ENCODE data around the gene FXYD3. TPM values are rescaled to one million over a fixed set of nuclear protein-coding genes. Genes with fewer than 3 reads are reported as not detected.
A peak's percentile ranks its signal among the peaks of the same experiment; 100 is the strongest.
"Not testable (repeated sequence)": the region's sequence is repeated elsewhere in the genome, so short reads cannot be mapped to it uniquely, and the experiment has no call there.

Gene FXYD3
- total RNA-seq, 1 donor from 2014 or later = 0.68 TPM

DNA sequence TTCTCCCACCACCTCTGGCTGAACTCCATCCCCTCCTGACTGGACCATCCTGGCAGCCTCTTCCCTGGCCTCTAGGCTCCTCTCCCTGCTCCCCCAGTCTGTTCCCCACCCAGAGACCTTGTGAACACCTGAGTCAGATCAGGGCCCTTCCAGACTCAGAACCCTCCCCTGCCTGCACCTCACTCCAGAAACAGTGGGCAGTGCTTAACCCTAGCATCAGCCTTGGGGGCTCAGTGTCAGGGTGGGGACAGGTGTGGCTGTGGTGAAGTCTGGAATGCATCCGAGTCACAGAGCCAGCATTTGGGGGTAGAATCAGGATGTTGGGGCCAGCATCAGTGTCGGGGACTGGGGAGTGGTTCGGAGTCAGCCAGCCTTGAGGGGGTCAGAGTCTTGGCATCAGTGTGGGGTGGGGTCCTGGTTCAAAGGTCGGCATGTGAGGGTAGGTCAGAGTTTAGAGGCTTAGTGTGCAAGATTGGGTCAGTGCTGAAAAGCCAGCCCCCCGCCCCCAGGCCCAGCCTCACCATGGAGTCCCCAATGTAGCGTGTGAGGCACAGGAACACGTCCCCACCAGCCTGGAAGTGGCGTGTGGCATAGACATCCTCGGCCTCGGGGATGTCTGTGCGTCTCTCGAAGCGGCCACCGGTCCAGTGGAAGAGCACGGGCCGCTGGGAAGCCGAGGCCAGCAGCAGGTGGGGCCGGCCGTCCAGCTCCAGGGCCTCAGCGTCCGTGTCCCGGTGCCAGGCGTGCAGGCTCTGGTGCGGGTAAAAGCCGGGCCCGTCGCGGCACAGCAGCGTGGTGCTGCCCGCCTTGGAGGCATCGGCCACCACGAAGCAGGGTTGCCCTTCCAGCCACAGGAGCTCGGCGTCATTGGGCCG is 10.4 kb downstream of the FXYD3 start:
- no peak for DNase-seq

DNA sequence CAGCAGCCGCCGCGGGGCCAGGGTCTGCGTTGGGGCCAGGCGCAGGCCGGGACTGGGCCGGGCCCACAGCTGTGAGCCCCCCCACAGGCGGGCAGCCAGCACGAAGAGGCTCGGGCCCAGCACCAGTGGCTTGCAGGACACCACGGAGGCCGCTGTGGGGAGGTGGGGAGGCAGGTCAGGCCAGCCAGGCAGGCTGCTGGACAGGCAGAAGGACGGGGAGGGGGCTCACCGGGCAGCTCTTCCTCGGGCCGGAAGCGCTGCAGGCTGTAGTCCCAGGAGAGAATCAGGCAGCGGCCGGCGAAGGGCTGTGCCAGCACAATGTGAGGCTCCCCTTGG is 11.0 kb downstream of the FXYD3 start:
- DNase-seq = no peak

DNA sequence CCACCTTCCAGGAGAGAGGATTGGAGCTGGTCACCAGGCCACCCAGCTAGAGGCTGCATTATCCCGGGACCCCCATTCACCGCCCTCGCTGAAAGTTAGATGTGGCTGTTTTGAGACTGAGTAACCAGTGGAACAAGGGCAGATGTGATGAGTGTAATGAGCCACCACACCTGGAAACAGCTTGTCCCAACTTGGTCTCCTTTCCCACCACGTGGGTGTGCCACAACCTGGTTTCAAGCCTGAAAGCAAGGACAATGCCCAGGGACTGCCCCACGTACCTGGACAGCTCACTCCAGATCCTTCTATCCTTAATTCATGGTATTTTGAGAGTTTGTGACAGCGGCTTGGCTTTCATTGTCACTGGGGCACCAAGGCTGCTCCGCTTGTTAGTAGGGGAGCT is 12.2 kb downstream of the FXYD3 start:
- no peak for DNase-seq

DNA sequence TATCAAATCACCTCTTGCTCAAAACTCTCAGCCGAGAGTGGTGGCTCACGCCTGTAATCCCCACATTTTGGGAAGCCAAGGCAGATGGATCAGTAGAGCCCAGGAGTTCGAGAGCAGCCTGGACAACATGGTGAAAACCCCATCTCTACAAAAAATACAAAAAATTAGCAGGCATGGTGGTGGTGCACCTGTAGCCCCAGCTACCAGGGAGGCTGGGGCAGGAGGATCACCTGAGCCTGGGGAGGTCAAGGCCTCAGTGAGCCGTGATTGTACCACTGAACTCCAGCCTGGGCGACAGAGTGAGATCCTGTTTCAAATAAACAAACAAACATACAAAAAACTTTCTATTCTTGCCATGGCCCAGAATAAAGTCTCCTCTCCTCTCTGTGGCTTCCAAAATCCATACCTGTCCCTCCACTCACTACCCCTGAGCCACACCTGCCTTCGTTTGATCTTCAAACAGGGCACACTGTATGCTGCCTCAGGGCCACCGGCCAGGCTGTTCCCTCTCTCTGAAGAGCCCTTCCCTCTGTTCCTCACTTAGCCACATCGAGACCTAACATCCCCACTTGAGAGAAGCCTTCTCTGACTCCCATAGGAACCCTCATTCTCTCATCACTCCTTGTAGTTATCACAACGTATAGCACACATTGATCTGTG is 12.9 kb downstream of the FXYD3 start:
- DNase-seq = no peak

DNA sequence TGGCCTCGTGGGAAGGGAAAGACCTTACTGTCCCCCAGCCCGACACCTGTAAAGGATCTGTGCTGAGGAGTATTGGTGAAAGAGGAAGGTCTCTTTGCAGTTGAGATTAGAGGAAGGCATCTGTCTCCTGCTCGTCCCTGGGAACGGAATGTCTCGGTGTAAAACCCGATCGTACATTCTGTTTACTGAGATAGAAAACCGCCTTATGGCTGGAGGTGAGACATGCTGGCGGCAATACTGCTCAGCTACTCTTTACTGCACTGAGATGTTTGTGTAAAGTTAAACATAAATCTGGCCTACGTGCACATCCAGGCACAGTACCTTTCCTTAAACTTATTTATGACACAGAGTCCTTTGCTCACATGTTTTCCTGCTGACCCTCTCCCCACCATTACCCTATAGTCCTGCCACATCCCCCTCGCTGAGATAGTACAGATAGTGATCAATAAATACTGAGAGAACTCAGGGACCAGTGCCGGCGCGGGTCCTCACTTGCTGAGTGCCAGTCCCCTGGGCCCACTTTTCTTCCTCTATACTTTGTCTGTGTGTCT is 14.2 kb downstream of the FXYD3 start:
- DNase-seq = not testable (repeated sequence)

DNA sequence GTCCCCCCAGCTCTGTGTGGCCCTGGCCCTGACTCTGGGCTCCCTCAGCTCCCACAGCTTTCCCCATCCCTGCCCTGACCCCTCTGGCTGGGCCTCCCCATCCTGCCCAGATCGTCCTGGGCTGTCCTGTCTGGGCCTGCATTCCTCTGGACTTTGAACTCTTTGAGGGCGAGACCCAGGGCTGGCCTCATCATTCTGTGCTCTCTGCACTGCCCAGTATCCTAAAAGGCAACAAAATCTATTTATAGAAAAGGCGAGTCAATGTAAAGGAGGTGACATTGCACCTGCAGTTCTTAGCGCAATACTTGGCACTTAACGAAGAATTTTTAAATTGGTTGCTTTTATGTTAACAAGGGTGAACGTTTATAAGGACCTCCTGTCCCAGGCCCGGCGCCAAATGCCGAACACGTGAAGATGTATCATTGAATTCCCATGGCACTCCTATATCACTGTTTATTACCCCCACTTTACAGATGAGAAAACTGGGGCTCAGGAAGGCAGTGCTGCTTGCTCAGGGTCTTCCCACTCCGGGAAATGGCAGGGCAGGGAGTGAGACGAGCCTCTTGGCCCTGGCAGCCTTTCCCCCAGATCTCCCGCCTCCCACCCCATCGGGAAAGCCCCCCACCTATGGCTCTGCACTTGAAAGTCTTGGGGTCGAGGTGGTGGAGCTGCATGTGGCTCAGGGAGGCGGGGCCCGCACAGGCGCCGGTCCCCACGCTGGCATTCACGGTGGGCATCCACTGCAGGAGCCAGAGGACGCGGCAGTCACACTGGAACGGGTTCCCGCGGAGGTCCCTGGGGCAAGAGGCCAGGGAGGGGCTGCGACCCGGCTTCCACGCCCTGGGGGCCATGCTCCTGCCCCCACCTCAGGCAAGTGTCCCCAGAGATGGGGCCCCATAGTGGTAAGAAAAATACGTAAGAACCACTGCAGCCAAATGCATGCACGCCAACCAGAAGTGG is 15.4 kb downstream of the FXYD3 start:
- DNase-seq = no peak

DNA sequence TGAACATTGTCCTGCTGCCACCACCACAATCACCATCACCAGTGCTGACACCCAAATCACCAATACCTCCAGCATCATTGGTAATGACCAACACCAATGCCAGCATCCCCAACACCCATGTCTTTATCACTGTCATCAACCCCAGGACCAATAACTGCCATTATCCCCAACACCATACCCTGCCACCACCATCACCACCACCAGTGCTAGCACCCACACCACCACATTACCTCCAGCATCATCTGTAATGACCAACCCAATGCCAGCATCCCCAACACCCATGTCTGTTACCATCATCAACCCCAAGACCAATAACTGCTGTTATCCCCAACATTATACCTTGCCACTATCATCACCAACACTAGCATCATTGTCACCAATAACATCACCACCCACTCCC is 16.6 kb downstream of the FXYD3 start:
- DNase-seq = no peak

DNA sequence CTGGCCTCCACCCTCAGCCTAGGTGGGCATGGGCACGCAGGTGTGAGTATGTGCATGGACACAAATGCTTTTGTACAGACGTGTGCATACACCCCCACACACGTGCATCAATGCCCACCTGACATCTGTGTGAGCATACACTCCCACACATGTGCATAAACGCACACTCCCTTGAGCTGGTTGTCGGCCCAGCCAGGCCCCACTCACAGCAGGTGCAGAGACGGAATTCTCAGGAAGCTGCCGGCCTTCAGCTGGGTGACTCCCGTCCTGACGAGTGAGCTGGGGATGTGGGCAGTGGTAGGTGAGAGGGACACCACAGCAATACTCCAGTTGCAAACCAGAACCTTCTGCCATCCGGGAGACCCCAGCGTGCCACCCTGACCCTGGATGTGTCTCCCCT is 18.2 kb downstream of the FXYD3 start:
- DNase-seq = no peak

DNA sequence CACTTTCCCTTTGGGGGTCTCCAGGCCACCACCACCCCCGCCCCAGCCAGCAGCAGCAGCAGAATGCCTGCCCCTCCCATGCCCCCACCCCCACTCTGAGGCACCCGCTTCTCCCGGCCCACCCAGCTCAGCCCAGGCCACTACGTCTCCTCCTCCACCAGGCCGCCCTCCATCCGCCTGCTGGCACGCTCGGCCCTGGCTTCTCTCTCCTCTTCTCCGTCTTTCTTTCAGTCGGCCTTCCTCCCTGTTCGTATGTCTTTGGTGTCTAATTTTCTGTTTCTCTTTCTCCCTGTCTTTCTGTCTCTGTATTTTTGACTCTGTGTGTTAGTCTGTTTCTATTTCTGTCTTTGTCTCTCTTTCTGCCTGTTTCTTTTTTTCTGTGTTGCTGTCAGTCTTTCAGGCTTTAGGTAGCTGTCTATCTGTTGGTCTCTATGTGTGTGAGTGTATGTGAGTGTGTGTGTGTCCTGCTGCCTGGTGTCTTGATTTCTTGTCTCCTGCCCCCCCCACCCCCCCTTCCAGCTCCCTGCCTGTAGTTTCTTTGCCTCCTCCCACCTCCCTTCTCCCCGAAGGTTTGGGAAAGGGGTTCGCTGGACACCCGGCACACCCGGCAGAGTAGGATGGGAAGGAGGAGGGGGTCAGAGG is 19.1 kb downstream of the FXYD3 start, which contains the start of gene LGI4:
Gene LGI4, minus strand, starts transcription at position 459 of the 642 bp plus-strand sequence. Its CDS starts 379 bp downstream, at position 80.
- no peak for DNase-seq

DNA sequence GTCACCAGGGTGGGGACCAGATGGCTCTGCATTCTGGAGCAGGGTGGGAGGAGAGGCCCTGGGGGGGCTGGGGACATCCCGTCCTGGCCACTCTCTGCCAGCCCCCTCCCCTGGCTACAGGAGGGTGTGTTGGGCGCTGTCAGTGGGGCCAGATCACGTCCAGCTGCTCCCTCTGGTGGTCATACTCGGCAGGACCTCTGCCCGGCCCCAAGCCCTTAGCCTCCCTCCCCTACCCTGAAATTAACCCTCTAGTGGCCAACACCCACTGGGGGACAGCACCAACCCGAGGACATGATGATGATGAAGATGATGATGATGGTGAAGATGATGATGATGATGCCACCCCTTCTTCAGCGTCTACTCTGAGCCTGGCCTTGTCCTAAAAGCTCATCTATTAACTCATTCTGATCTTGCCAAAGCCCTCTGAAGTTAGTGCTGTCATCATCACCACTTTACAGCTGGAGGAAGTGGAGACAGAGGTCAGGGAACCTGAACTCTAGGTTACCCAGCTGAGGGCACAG is 19.8 kb downstream of the FXYD3 start:
- peak; percentile 80 for DNase-seq

DNA sequence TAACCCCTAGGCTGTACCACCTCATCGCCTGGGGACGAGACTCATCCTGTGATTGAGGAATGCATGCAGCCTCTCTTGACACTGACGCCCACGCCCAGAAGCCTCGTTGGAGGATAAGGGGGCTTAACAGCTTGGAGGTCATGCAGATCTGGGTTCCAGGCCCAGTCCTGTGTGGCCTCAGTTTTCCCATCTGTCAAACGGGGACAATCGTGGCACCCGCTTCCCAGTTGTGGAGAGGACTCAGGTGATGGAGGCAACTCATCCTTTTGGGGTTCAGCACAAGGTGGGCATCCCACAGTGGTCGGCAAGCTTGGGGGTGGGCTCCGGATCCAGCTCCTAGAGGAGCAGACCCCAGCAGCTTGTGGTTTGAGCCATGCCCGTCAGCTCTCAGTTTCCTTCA is 20.6 kb downstream of the FXYD3 start:
- no peak for DNase-seq

DNA sequence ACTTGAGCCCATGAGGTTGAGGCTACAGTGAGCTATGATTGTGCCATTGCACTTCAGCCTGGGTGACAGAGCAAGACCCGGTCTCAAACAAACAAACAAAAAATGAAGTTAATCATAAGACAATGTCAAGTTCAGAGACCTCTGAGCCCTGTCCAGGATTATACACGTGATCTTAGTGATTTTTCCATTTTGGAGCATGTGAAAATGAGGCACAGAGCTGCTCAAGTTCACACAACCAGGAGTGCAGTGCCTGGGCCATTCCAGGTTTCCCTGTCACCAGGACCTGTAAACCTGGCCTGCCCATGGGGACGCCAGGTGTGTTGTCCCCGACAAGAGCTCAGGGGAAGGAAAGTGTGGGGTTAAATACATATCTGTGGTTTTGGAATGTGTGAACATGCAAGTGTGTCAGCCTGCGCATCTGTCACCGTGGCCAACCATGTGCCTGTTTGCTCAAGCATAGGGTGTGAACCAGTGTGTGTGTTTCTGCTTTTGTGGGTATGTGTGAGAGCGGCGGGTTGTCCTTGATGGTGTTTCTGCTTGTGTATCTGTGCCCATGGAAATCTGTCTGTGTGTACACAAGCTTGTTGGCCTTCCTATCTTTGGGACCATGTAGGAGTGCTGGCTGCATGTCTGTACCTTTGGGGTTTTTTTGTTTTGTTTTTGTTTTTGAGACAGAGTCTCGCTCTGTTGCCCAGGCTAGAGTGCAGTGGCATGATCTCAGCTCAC is 21.5 kb downstream of the FXYD3 start:
- DNase-seq = no peak

DNA sequence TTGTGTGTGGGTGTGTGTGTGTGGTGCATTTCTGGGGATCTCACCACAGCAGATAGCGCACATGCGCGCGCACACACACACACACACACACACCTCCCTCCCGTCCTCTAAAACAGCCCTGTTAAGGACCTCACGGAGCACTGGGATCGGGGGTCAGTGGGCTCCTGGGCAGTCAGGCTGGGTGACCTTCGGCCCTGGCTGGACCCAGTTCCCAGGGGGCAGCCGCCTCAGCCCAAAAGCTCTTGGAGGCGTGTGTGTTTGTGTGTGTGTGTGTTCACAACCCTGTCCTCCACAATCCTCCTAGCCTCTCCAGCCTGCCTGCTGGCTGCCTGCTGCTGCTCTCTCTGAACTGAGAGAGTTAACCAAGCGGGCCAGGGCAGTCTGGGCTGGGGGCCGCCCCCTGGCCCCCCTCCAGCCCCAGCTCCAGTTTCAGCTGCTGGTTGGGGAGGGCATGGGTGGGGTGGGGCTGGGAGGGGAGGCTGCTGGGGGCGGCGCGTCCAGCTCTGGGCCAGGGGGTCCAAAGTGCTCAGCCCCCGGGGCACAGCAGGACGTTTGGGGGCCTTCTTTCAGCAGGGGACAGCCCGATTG is 22.8 kb downstream of the FXYD3 start, which contains the start of gene FXYD1:
Gene FXYD1, plus strand, starts transcription at position 520 of the 588 bp plus-strand sequence. CDS start 1,256 bp downstream, outside the sequence.
- no peak for DNase-seq

DNA sequence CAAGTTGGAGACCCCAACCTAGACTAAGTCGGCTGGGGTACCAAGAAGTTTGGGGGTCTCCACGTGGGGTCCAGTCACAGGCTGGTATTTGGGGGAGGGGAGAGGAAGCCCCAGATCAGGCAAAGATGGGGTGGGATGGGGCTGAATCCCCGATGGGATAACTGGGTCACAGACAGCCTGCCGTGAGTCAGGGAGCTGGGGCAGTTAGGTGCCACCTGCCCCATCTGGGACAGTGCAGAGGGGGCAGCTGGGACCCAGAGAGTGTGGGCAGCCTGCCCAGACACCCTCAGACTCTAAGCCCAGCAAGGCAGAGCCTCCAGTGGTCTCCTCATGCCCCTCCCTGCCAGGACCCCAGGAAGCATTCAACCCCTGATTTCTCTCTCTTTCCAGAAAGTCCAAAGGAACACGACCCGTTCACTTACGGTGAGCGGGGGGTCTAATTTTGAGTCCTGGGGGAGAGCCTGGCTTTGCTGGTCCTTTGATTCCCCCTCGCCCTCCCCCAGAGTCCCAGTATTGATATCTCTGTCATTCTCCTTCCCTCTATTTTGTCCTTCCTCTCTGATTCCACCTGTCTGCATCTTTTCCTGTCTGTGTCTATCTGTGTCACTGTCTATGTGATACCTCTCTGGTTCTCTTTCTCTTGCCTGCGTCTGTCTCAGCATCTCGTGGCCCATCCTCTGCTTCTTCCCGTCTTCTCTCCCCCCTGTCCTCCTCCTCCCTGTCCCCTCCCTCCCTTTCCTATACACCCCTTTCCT is 24.8 kb downstream of the FXYD3 start:
- no peak for DNase-seq

DNA sequence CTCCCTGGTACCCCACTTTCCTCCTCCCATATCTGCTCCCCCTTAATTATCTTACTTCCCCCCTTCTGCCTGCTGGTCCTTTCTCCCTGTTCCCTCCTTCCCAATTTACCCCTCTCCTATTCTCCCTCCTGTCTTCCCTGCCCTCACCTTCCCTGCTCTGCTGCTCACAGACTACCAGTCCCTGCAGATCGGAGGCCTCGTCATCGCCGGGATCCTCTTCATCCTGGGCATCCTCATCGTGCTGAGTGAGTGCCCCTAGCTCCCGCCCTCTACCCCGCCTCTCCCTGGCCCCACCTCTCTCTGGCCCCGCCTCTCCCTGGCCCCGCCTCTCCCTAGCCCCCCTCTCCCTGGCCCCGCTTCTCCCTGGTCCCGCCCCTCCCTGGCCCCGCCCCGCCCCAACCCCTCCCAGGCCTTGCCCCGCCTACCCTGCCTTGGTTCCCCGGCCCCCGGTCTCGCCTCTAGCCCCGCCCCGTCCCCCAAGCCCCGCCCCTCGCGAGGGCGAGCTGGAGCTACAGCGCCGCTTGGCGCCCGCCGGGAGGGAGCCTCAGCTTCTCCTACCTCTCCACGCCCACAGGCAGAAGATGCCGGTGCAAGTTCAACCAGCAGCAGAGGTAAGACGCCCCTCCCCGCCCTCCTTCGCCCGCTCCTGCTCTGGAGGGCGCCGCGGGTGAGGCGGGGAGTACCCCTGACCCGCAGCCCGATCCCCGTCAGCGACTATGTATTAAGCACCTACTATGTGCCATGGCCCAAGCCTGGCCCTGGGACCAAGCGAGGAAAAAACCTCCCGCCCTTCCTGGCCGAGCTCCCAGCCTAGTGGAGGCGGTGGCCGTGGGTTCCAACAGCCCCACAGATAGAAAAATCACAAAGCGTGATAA is 25.6 kb downstream of the FXYD3 start:
- peak; percentile 91 for DNase-seq

DNA sequence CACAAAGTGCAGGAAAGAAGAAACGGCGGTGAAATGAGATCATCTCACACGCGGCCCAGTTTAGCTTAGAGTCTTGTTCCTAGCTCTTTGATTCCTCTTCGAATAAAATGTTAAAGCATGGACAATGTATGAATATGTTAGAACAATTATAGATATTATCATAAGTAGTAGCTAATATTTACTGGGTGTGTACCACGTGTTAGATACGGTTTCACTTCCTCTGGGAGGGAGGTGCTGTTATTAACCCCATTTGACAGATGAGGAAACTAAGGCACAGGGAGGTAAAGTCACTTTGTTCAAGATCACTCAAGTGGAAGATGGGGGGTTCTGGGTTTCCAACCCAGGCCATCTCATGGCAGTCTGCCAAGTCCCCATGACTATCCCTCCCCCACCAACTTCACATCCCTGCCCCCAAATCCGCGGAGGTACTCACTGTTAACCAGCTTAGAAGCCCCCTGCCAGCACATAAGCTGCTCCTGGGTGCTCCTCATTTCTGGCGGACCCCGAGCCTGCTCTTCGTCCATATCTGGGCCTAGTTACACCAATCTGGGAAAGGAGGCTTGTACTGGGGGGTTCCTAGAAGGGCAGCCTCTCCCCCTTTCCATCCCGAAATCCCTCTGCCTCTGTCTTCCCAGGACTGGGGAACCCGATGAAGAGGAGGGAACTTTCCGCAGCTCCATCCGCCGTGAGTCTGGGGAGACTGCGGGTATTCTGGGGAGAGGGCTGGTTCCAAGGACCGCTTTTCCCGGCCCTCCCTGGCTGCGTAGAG is 26.4 kb downstream of the FXYD3 start:
- DNase-seq = no peak

DNA sequence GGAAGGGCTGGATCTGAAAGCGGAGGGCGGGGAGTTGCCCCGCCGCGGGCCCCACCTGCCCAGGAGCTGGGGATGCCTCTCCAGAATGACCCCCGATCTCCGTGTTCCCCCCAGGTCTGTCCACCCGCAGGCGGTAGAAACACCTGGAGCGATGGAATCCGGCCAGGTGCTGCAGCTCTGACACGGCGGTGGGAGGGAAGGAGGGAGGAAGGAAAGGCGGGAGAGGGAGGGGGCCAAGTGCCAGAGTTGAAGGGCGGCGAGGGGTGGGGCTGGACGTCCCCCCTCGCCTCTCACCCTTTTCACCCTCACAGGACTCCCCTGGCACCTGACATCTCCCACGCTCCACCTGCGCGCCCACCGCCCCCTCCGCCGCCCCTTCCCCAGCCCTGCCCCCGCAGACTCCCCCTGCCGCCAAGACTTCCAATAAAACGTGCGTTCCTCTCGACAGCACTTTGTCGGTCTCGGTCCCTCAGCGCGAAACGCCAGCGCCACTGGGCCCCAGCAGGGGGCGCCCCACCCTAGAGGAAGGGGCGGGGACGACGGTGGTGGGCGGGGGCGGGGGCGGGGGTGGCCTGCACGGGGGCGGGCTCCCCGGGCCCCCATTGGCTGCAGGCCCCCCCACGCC is 27.1 kb downstream of the FXYD3 start:
- DNase-seq = peak; percentile 65

All from dermis blood vessel endothelial cell (primary cell).